Muscle of back (tissue), 11 donors: Measurements from ENCODE around the gene CCDC177. TPM values are rescaled to one million over a fixed set of nuclear protein-coding genes. Genes with fewer than 3 reads are reported as not detected.

Source experiments
- DNase-seq, 3 donors: peaks; one replicate each; pipeline versions ENCODE4 v3.0.0 to v3.0.0-alpha.2; 2013
- polyA plus RNA-seq, 10 donors: library from polyadenylated mRNA; unstranded; fragments of 120-200 nt; gene quantifications; one replicate each; pipeline ENCODE4 v1.2.1, GENCODE V29; 2013; ENCODE audit not compliant: insufficient read length in 10 of 10

CCDC177 gene
- polyA plus RNA-seq, 10 donors, result 0.04 to 0.06 TPM; not detected in 8

- DNase-seq, result no peak
Measured at GRCh38 chr14:69569859-69570258, 4.8 kb downstream of the CCDC177 start.

- no peak for DNase-seq
Measured at GRCh38 chr14:69567563-69567962, 7.1 kb downstream of the CCDC177 start.

GRCh38 chr14:69561893-69562292 is 12.8 kb downstream of the CCDC177 start:
- no peak for DNase-seq

- no peak for DNase-seq
Measured at GRCh38 chr14:69560826-69561225, 13.8 kb downstream of the CCDC177 start.

GRCh38 chr14:69559581-69560011 is 15.1 kb downstream of the CCDC177 start:
- DNase-seq, result peak in 1 of 3 donors; percentile 11

GRCh38 chr14:69558774-69559173 is 15.9 kb downstream of the CCDC177 start:
- DNase-seq, result no peak

- peak in 1 of 3 donors; percentile 27 for DNase-seq
Measured at GRCh38 chr14:69554500-69554899, 20.2 kb downstream of the CCDC177 start.

GRCh38 chr14:69553252-69553651 is 21.4 kb downstream of the CCDC177 start:
- DNase-seq, result no peak

GRCh38 chr14:69551511-69551910 is 23.2 kb downstream of the CCDC177 start:
- no peak for DNase-seq

GRCh38 chr14:69548566-69548965 is 26.1 kb downstream of the CCDC177 start:
- DNase-seq, result no peak

- peak in 1 of 3 donors; percentile 55 for DNase-seq
Measured at GRCh38 chr14:69547701-69548348, 26.8 kb downstream of the CCDC177 start.

- peak in 2 of 3 donors; percentile 32 to 63 for DNase-seq
Measured at GRCh38 chr14:69543341-69544115, 31.1 kb downstream of the CCDC177 start.

- DNase-seq, result no peak
Measured at GRCh38 chr14:69542311-69542710, 32.4 kb downstream of the CCDC177 start.

GRCh38 chr14:69540654-69541335 is 33.9 kb downstream of the CCDC177 start:
- no peak for DNase-seq

- peak in 1 of 3 donors; percentile 24 for DNase-seq
Measured at GRCh38 chr14:69539631-69540410, 34.9 kb downstream of the CCDC177 start.

GRCh38 chr14:69538766-69539165 is 35.9 kb downstream of the CCDC177 start:
- no peak for DNase-seq

GRCh38 chr14:69537900-69538299 is 36.8 kb downstream of the CCDC177 start:
- DNase-seq, result no peak

GRCh38 chr14:69536971-69537370 is 37.7 kb downstream of the CCDC177 start:
- DNase-seq, result no peak

GRCh38 chr14:69535230-69535848 is 39.3 kb downstream of the CCDC177 start:
- peak in 2 of 3 donors; percentile 23 to 52 for DNase-seq

- DNase-seq, result no peak
Measured at GRCh38 chr14:69532561-69533340, 41.9 kb downstream of the CCDC177 start.
